Neuronal stem cell (in vitro differentiated cells): Measurements from ENCODE around the gene TSPEAR.

Experiments used
- DNase-seq: peaks from one replicate; pipeline ENCODE4 v3.0.0-alpha.2; 2013; ENCODE audit warnings: low spot score
- H2AFZ ChIP-seq: one replicate; pipeline ENCODE4 v1.6.1; 2013; ENCODE audit warnings: mild to moderate bottlenecking, low read length, inconsistent platforms
- H2AK5ac ChIP-seq: 2 replicates; pipeline ENCODE4 v1.6.1; 2013; ENCODE audit warnings: low read depth, mild to moderate bottlenecking, inconsistent platforms, low read length, moderate library complexity, mixed read lengths
- H2BK120ac ChIP-seq: 2 replicates; pipeline ENCODE4 v1.6.1; 2013; ENCODE audit warnings: low read depth, mild to moderate bottlenecking, inconsistent platforms, low read length, moderate library complexity, mixed read lengths
- H2BK12ac ChIP-seq: one replicate; pipeline ENCODE4 v1.6.1; 2013; ENCODE audit warnings: low read length, inconsistent platforms
- H2BK15ac ChIP-seq: 2 replicates; pipeline ENCODE4 v1.6.1; 2013; ENCODE audit warnings: mild to moderate bottlenecking, low read length, inconsistent platforms, mixed read lengths
- H2BK5ac ChIP-seq: one replicate; pipeline ENCODE4 v1.6.1; 2013; ENCODE audit warnings: inconsistent platforms, mild to moderate bottlenecking, low read length, moderate library complexity
- H3K14ac ChIP-seq: one replicate; pipeline ENCODE4 v1.6.1; 2013; ENCODE audit warnings: low read length, inconsistent platforms
- H3K18ac ChIP-seq: 2 replicates; pipeline ENCODE4 v1.6.1; 2013; ENCODE audit warnings: low read length, inconsistent platforms
- H3K23ac ChIP-seq: 2 replicates; pipeline ENCODE4 v1.6.1; 2013; ENCODE audit warnings: low read depth, mild to moderate bottlenecking, mixed read lengths, low read length, inconsistent platforms; ENCODE audit not compliant: poor library complexity
- H3K27ac ChIP-seq: replicated peaks from 3 replicates; pipeline ENCODE4 v1.5.1; 2013; ENCODE audit warnings: low read length, inconsistent platforms
- H3K27me3 ChIP-seq, 3 experiments: 2 replicates each; pipeline ENCODE4 v1.6.1; 2013; ENCODE audit warnings: low read length in 3 of 3, mild to moderate bottlenecking in 2 of 3, inconsistent platforms in 1 of 3, low read depth in 1 of 3, mixed read lengths in 1 of 3, moderate library complexity in 1 of 3; ENCODE audit not compliant: control insufficient read depth in 3 of 3, insufficient read depth in 3 of 3
- H3K36me3 ChIP-seq, 2 donors: replicated peaks in 1 of 2; 2 replicates each; pipeline ENCODE4 v1.6.1; 2013; ENCODE audit warnings: low read length in 2 of 2; ENCODE audit not compliant: control insufficient read depth in 2 of 2, insufficient read depth in 2 of 2
- H3K4ac ChIP-seq: 2 replicates; pipeline ENCODE4 v1.6.1; 2013; ENCODE audit warnings: inconsistent platforms, mild to moderate bottlenecking, low read length, moderate library complexity
- H3K4me1 ChIP-seq, 2 donors: 1 replicate in 1 of 2; 2 replicates in 1 of 2; pipeline ENCODE4 v1.6.1; 2013; ENCODE audit warnings: low read length in 2 of 2, low read depth in 1 of 2; ENCODE audit not compliant: control insufficient read depth in 2 of 2, insufficient read depth in 1 of 2
- H3K4me2 ChIP-seq: one replicate; pipeline ENCODE4 v1.6.1; 2013; ENCODE audit warnings: mild to moderate bottlenecking, low read length, inconsistent platforms; ENCODE audit not compliant: insufficient read depth, poor library complexity, severe bottlenecking
- H3K4me3 ChIP-seq, 2 donors: 2 replicates each; pipeline ENCODE4 v1.5.1; 2013; ENCODE audit warnings: low read length in 2 of 2, mild to moderate bottlenecking in 2 of 2, inconsistent platforms in 1 of 2, moderate library complexity in 1 of 2
- H3K79me1 ChIP-seq: one replicate; pipeline ENCODE4 v1.6.1; 2013; ENCODE audit warnings: low read depth, mild to moderate bottlenecking, inconsistent platforms, low read length, moderate library complexity
- H3K9ac ChIP-seq: one replicate; pipeline ENCODE4 v1.6.1; 2013; ENCODE audit warnings: mild to moderate bottlenecking, low read depth, low read length, inconsistent platforms; ENCODE audit not compliant: poor library complexity
- H3K9me3 ChIP-seq, 2 donors: replicated peaks in 1 of 2; 2 replicates each; pipeline versions ENCODE3 to v1.6.1; 2013; ENCODE audit warnings: low read length in 2 of 2, mild to moderate bottlenecking in 2 of 2, inconsistent platforms in 1 of 2, low read depth in 1 of 2, mixed read lengths in 1 of 2, moderate library complexity in 1 of 2; ENCODE audit not compliant: control insufficient read depth in 2 of 2, insufficient read depth in 1 of 2
- H4K8ac ChIP-seq: one replicate; pipeline ENCODE4 v1.6.1; 2013; ENCODE audit warnings: low read depth, mild to moderate bottlenecking, inconsistent platforms, low read length, moderate library complexity
- H4K91ac ChIP-seq: one replicate; pipeline ENCODE4 v1.6.1; 2013; ENCODE audit warnings: low read length, low read depth, mild to moderate bottlenecking, inconsistent platforms; ENCODE audit not compliant: poor library complexity
- WGBS, 2 donors: extraction: QIAGEN DNeasy Blood & Tissue Kit; methylation state at CpG; one replicate each; pipeline ENCODE4 v1.1.7; 2013; ENCODE audit warnings: missing lambda C conversion rate in 2 of 2, mixed read lengths in 1 of 2; ENCODE audit not compliant: insufficient read length in 2 of 2, insufficient replicate concordance in 1 of 2; ENCODE audit errors: extremely low coverage in 2 of 2; 5-methylcytosine and 5-hydroxymethylcytosine counted together

The TSPEAR gene

GRCh38 chr21:44567481-44568171, 143.7 kb downstream of the TSPEAR start:
- no peak overlapping the region for H2AFZ ChIP-seq

GRCh38 chr21:44566403-44566802, 145.0 kb downstream of the TSPEAR start:
- Histone ChIP-seq H3K23ac (no peak overlapping the region), H3K4ac (no peak overlapping the region), H3K36me3 (no peaks in the 10 kb centered on the region), H3K27ac (no peak overlapping the region), H3K4me1 (no peaks in the 10 kb centered on the region), H3K9me3 (peaks cover 3 to 4% of the 10 kb centered on the region in 2 donors), H2AFZ (no peak overlapping the region), H2BK12ac (no peak overlapping the region), H4K8ac (no peak overlapping the region), H3K9ac (no peak overlapping the region), H3K4me3 (no peak overlapping the region), H3K27me3 (no peaks in the 10 kb centered on the region), H3K4me2 (no peak overlapping the region), H3K79me1 (no peaks in the 10 kb centered on the region), H2AK5ac (no peak overlapping the region), H4K91ac (no peak overlapping the region), H2BK120ac (no peak overlapping the region), H3K18ac (no peak overlapping the region), H3K14ac (no peak overlapping the region), H2BK5ac (no peak overlapping the region), H2BK15ac (no peak overlapping the region)
- no CpG with 5 or more reads among the region's 1 CpG for WGBS, 2 donors
- no peak for DNase-seq

More at GRCh38 chr21:44567481-44568171, 143.7 kb downstream of the TSPEAR start:
- H4K8ac ChIP-seq, result no peak overlapping the region
- H3K9ac ChIP-seq, result no peak overlapping the region
- H3K27me3 ChIP-seq, result no peaks in the 10 kb centered on the region
- H3K36me3 ChIP-seq, result no peaks in the 10 kb centered on the region
- H3K18ac ChIP-seq, result peak overlapping the region; percentile 90
- no peak overlapping the region for H3K4ac ChIP-seq
- H3K79me1 ChIP-seq, result no peaks in the 10 kb centered on the region
- H2AK5ac ChIP-seq, result peak overlapping the region; percentile 96
- no peak overlapping the region for H3K4me3 ChIP-seq
- no peak overlapping the region for H2BK120ac ChIP-seq
- no peak overlapping the region for H3K27ac ChIP-seq
- no peak overlapping the region for H3K4me2 ChIP-seq
- no peak for DNase-seq
- H3K4me1 ChIP-seq, result no peaks in the 10 kb centered on the region
- H3K23ac ChIP-seq, result peak overlapping the region; percentile 80
- no peak overlapping the region for H4K91ac ChIP-seq
- no peak overlapping the region for H2BK12ac ChIP-seq
- WGBS, 2 donors, result no CpG with 5 or more reads among the region's 18 CpGs
- peak overlapping the region; percentile 63 for H3K14ac ChIP-seq
- H2BK5ac ChIP-seq, result peak overlapping the region; percentile 75
- H2BK15ac ChIP-seq, result peak overlapping the region; percentile 89
- peaks cover 4 to 10% of the 10 kb centered on the region in 2 donors for H3K9me3 ChIP-seq

- no peak overlapping the region for H3K18ac ChIP-seq
- no peaks in the 10 kb centered on the region for H3K4me1 ChIP-seq
- H3K36me3 ChIP-seq, result no peaks in the 10 kb centered on the region
- no peaks in the 10 kb centered on the region for H3K9me3 ChIP-seq
- H3K14ac ChIP-seq, result no peak overlapping the region
- H2AK5ac ChIP-seq, result no peak overlapping the region
- no peak overlapping the region for H2BK120ac ChIP-seq
- H3K23ac ChIP-seq, result no peak overlapping the region
- no peak overlapping the region for H4K8ac ChIP-seq
- no CpG with 5 or more reads among the region's 1 CpG for WGBS, 2 donors
- no peak overlapping the region for H3K27ac ChIP-seq
- H2BK12ac ChIP-seq, result no peak overlapping the region
- H3K4ac ChIP-seq, result no peak overlapping the region
- H3K27me3 ChIP-seq, result no peaks in the 10 kb centered on the region
- H4K91ac ChIP-seq, result no peak overlapping the region
- no peaks in the 10 kb centered on the region for H3K79me1 ChIP-seq
- no peak overlapping the region for H2BK15ac ChIP-seq
- H3K9ac ChIP-seq, result no peak overlapping the region
- DNase-seq, result no peak
- H2BK5ac ChIP-seq, result no peak overlapping the region
- H3K4me3 ChIP-seq, result no peak overlapping the region
- H3K4me2 ChIP-seq, result no peak overlapping the region
- H2AFZ ChIP-seq, result no peak overlapping the region
Measured at GRCh38 chr21:44564886-44565598, 146.3 kb downstream of the TSPEAR start.

GRCh38 chr21:44564099-44564498, 147.3 kb downstream of the TSPEAR start:
- Histone ChIP-seq H3K9me3 (no peaks in the 10 kb centered on the region), H2AFZ (no peak overlapping the region), H4K8ac (no peak overlapping the region), H3K4me3 (no peak overlapping the region), H3K23ac (no peak overlapping the region), H3K14ac (no peak overlapping the region), H3K27me3 (no peaks in the 10 kb centered on the region), H2AK5ac (no peak overlapping the region), H3K36me3 (no peaks in the 10 kb centered on the region), H3K27ac (no peak overlapping the region), H2BK120ac (no peak overlapping the region), H2BK12ac (no peak overlapping the region), H3K79me1 (no peaks in the 10 kb centered on the region), H3K18ac (no peak overlapping the region), H3K4me1 (no peaks in the 10 kb centered on the region), H3K4me2 (no peak overlapping the region), H2BK5ac (no peak overlapping the region), H4K91ac (no peak overlapping the region), H2BK15ac (no peak overlapping the region), H3K4ac (no peak overlapping the region), H3K9ac (no peak overlapping the region)
- no CpG with 5 or more reads among the region's 1 CpG for WGBS, 2 donors
- no peak for DNase-seq
